ENCODE data around the gene FADS1. TPM values are rescaled to one million over a fixed set of nuclear protein-coding genes. Genes with fewer than 3 reads are reported as not detected.

FADS1 gene
- total RNA-seq, 1 donor from 2014 or later, result 47.1 TPM

GRCh38 chr11:61812736-61813411 lies 3.9 kb downstream of the FADS1 start:
- no peak overlapping the region for H3K27ac ChIP-seq
- H3K4me1 ChIP-seq, result peaks cover 0 to 9% of the 10 kb centered on the region in 2 donors
- H3K27me3 ChIP-seq, result no peaks in the 10 kb centered on the region
- peaks cover 33 to 53% of the 10 kb centered on the region in 2 donors for H3K36me3 ChIP-seq
- intact Hi-C loops (cut with DNase I), result no loop called here
- no peak overlapping the region for H3K4me3 ChIP-seq
- DNase-seq (ENCODE audit: low spot score in 2 of 2), result no peak
- TF ChIP-seq, protein P1, sequence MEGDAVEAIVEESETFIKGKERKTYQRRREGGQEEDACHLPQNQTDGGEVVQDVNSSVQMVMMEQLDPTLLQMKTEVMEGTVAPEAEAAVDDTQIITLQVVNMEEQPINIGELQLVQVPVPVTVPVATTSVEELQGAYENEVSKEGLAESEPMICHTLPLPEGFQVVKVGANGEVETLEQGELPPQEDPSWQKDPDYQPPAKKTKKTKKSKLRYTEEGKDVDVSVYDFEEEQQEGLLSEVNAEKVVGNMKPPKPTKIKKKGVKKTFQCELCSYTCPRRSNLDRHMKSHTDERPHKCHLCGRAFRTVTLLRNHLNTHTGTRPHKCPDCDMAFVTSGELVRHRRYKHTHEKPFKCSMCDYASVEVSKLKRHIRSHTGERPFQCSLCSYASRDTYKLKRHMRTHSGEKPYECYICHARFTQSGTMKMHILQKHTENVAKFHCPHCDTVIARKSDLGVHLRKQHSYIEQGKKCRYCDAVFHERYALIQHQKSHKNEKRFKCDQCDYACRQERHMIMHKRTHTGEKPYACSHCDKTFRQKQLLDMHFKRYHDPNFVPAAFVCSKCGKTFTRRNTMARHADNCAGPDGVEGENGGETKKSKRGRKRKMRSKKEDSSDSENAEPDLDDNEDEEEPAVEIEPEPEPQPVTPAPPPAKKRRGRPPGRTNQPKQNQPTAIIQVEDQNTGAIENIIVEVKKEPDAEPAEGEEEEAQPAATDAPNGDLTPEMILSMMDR (IDR thresholded peaks at IDR 0.05), result no peak
- H3K9me3 ChIP-seq, result no peaks in the 10 kb centered on the region

- Histone ChIP-seq H3K27ac (no peak overlapping the region), H3K27me3 (no peaks in the 10 kb centered on the region), H3K4me3 (no peak overlapping the region), H3K36me3 (peaks cover 34 to 63% of the 10 kb centered on the region in 2 donors), H3K4me1 (peaks cover 0 to 3% of the 10 kb centered on the region in 2 donors), H3K9me3 (no peaks in the 10 kb centered on the region)
- intact Hi-C loops (cut with DNase I), result no loop called here
- DNase-seq (ENCODE audit: low spot score in 2 of 2), result no peak
- TF ChIP-seq, protein P1 (IDR thresholded peaks at IDR 0.05), result no peak
Observed at GRCh38 chr11:61811831-61812230, 5.0 kb downstream of the FADS1 start.

GRCh38 chr11:61810671-61811175 lies 6.1 kb downstream of the FADS1 start:
- H3K4me3 ChIP-seq, result no peak overlapping the region
- H3K27me3 ChIP-seq, result no peaks in the 10 kb centered on the region
- no peaks in the 10 kb centered on the region for H3K9me3 ChIP-seq
- DNase-seq (ENCODE audit: low spot score in 2 of 2), result no peak
- H3K4me1 ChIP-seq, result peaks cover 0 to 3% of the 10 kb centered on the region in 2 donors
- TF ChIP-seq, protein P1 (IDR thresholded peaks at IDR 0.05), result no peak
- intact Hi-C loops (cut with DNase I), result no loop called here
- H3K36me3 ChIP-seq, result peaks cover 36 to 71% of the 10 kb centered on the region in 2 donors
- no peak overlapping the region for H3K27ac ChIP-seq

DNA sequence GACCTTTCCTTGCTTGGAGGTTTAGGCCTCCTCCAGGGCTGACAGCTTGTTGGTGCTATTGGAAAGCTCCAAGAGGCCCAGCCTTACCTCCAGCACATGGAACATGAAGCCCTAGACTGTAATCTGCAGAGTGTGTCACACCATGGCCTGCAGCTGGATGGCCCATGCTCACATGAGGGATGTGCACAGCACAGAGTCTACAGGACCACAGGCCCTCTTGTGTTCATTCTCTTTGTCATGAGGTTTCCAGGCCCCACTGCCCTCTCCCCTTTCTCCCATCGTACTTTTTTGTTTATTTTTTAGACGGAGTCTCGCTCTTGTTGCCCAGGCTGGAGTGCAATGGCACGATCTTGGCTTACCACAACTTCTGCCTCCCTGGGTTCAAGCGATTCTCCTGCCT lies 10.0 kb downstream of the FADS1 start:
- no peak for DNase-seq (ENCODE audit: low spot score in 2 of 2)
- intact Hi-C loops (cut with DNase I), result no loop called here
- H3K27ac ChIP-seq, result no peak overlapping the region
- no peaks in the 10 kb centered on the region for H3K9me3 ChIP-seq
- no peak overlapping the region for H3K4me3 ChIP-seq
- peaks cover 53 to 95% of the 10 kb centered on the region in 2 donors for H3K36me3 ChIP-seq
- H3K4me1 ChIP-seq, result no peaks in the 10 kb centered on the region
- H3K27me3 ChIP-seq, result no peaks in the 10 kb centered on the region
- TF ChIP-seq, protein P1 (IDR thresholded peaks at IDR 0.05), result no peak

DNA sequence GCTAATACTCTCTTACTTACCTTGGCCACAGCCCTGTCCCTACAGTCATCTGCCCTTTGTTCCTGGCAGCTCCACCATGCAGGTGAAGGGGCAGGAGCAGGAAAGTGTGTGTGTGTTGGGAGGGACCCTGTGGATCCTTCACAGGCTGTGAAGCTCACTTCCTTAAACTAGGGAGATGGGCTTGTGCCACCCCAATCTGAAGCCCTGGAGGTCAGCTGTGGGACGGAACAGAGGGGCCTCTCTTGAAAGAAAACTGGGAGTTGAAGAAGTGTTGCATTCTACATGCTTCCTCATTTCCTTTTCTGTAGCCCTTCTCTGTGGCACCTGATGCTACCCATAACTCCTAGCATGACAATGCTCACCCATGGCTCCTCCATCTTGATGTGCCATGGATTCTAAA lies 11.7 kb downstream of the FADS1 start:
- Histone ChIP-seq H3K4me3 (no peak overlapping the region), H3K36me3 (peaks cover 39 to 87% of the 10 kb centered on the region in 2 donors), H3K27ac (no peak overlapping the region), H3K9me3 (no peaks in the 10 kb centered on the region), H3K27me3 (no peaks in the 10 kb centered on the region), H3K4me1 (no peaks in the 10 kb centered on the region)
- DNase-seq (ENCODE audit: low spot score in 2 of 2), result no peak
- intact Hi-C loops (cut with DNase I), result no loop called here
- TF ChIP-seq, protein P1 (IDR thresholded peaks at IDR 0.05), result no peak
